ENCODE results near the gene METTL9. TPM values are rescaled to one million over a fixed set of nuclear protein-coding genes. Genes with fewer than 3 reads are reported as not detected.

Gene METTL9
- total and polyA plus RNA-seq, 9 of the 15 experiments (the other 6 are each of a cell fraction or from before 2014, with no cell fraction given): 12.2 to 107 (median 79.1) TPM

GRCh38 chr16:21685034-21685455 lies 85.7 kb downstream of the METTL9 start (continued):
- TF ChIP-seq SPI1 (IDR thresholded peaks at IDR 0.05; ENCODE audit: borderline replicate concordance, low read depth, low read length) (0 out of 2 replicates have a peak, but pooled peaks have one; percentile 9), FOSL1 (tag; conservative IDR thresholded peaks at IDR 0.05) (no peak), HES1 (IDR thresholded peaks at IDR 0.05; ENCODE audit: low read depth) (no peak), MNT (conservative IDR thresholded peaks at IDR 0.05) (peak; percentile 82 to 86), CEBPG (CRISPR knock-in tag; IDR thresholded peaks at IDR 0.05) (no peak), CEBPG (tag; conservative IDR thresholded peaks at IDR 0.05 in 1 of 2, IDR thresholded peaks at IDR 0.05 in 1 of 2) (no peak), NCOA1 (IDR thresholded peaks at IDR 0.05; ENCODE audit: low read depth) (peak; percentile 72; the same call in 1 of the 2 replicates), TEAD4 (IDR thresholded peaks at IDR 0.05; ENCODE audit: low read length) (no peak), TEAD4 (CRISPR knock-in tag; IDR thresholded peaks at IDR 0.05; ENCODE audit: borderline replicate concordance) (no peak), IRF1 (CRISPR knock-in tag; IDR thresholded peaks at IDR 0.05; ENCODE audit: borderline replicate concordance) (no peak), ETS2 (tag; IDR thresholded peaks at IDR 0.05; ENCODE audit: borderline replicate concordance, poor library complexity, severe bottlenecking) (no peak), USF1 (CRISPR knock-in tag; IDR thresholded peaks at IDR 0.05) (no peak), FUS (optimal IDR thresholded peaks at IDR 0.05; ENCODE audit: low read depth, low read length) (no peak), EP400 (IDR thresholded peaks at IDR 0.05) (no peak), TRIM24 (IDR thresholded peaks at IDR 0.05) (no peak), NR1H2 (CRISPR knock-in tag; IDR thresholded peaks at IDR 0.05) (no peak), SIN3B (IDR thresholded peaks at IDR 0.05; ENCODE audit: low read depth) (no peak), ZNF217 (CRISPR knock-in tag; IDR thresholded peaks at IDR 0.05) (no peak), EHMT2 (IDR thresholded peaks at IDR 0.05) (peak; percentile 95), CSDE1 (IDR thresholded peaks at IDR 0.05) (no peak), E2F6 (IDR thresholded peaks at IDR 0.05; ENCODE audit: borderline replicate concordance in 1 of 2, extremely low read depth in 1 of 2, insufficient read depth in 1 of 2, insufficient read length in 1 of 2, low read depth in 1 of 2, low read length in 1 of 2, poor library complexity in 1 of 2, severe bottlenecking in 1 of 2) (no peak), ZFP30 (CRISPR knock-in tag; IDR thresholded peaks at IDR 0.05; ENCODE audit: borderline replicate concordance) (no peak), RBM14 (IDR thresholded peaks at IDR 0.05; ENCODE audit: borderline replicate concordance, insufficient read depth, low read depth, low read length) (no peak), SMC3 (conservative IDR thresholded peaks at IDR 0.05; ENCODE audit: insufficient read depth, low read depth, low read length) (no peak), ZNF696 (CRISPR knock-in tag; conservative IDR thresholded peaks at IDR 0.05) (no peak)

Data from K562 (cell line).